Activated T-helper 1 cell treated with Interleukin-2 at 50 U/mL for 16 hours (primary cell): ENCODE measurements around the gene ATP10A.
A peak's percentile ranks its signal among the peaks of the same experiment; 100 is the strongest.

Source experiments
- DNase-seq: peaks from one replicate; pipeline ENCODE4 v3.0.0-alpha.2; 2020; ENCODE audit warnings: low read depth

The ATP10A gene, protein sequence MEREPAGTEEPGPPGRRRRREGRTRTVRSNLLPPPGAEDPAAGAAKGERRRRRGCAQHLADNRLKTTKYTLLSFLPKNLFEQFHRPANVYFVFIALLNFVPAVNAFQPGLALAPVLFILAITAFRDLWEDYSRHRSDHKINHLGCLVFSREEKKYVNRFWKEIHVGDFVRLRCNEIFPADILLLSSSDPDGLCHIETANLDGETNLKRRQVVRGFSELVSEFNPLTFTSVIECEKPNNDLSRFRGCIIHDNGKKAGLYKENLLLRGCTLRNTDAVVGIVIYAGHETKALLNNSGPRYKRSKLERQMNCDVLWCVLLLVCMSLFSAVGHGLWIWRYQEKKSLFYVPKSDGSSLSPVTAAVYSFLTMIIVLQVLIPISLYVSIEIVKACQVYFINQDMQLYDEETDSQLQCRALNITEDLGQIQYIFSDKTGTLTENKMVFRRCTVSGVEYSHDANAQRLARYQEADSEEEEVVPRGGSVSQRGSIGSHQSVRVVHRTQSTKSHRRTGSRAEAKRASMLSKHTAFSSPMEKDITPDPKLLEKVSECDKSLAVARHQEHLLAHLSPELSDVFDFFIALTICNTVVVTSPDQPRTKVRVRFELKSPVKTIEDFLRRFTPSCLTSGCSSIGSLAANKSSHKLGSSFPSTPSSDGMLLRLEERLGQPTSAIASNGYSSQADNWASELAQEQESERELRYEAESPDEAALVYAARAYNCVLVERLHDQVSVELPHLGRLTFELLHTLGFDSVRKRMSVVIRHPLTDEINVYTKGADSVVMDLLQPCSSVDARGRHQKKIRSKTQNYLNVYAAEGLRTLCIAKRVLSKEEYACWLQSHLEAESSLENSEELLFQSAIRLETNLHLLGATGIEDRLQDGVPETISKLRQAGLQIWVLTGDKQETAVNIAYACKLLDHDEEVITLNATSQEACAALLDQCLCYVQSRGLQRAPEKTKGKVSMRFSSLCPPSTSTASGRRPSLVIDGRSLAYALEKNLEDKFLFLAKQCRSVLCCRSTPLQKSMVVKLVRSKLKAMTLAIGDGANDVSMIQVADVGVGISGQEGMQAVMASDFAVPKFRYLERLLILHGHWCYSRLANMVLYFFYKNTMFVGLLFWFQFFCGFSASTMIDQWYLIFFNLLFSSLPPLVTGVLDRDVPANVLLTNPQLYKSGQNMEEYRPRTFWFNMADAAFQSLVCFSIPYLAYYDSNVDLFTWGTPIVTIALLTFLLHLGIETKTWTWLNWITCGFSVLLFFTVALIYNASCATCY (N-terminal part only)

DNA sequence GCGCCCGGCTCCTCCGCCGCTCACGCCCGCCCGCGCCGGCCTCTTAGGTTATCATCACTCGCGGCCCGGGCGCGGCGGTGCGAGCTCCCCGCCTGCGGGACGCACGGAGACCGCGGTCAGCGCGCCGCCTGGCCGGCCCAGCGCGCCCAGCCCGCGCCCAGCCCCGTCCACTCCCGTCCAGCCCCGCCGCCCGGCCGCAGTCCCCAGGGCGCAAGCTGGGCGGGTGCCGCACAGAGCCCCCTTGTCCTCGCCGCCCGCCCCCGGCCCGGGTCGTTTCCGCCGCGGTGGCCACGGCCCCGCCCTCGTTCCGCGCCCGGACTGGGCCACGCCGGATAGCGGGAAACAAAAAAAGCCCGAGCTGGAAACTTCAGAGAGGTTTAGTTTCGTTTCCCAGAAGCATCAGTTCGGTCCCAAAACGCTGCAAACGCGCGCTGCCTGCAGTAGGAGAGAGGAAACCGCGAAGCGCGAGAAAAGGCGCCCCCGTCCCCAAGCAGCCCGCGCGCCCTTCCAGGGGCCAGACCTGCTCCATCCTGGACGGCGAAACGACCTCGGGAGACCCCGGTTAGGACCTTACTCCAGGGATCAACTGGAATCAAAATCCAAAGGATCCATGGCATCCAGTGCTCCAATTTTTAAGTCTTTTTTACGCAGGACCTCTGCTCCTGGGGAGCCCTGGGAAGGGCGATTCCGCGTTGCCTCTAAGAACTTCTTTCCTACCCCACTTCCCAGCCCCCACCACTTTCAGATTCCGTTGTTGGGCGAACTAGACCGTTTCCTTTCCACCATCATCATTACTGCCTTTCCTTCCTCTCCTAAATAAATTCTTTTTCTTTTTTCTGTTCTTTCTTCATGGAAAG, at the start of gene ATP10A:
Gene ATP10A, minus strand, starts transcription at position 217 of the 857 bp plus-strand sequence. CDS start 231 bp downstream, outside the sequence.
- DNase-seq, result peak; percentile 29

DNA sequence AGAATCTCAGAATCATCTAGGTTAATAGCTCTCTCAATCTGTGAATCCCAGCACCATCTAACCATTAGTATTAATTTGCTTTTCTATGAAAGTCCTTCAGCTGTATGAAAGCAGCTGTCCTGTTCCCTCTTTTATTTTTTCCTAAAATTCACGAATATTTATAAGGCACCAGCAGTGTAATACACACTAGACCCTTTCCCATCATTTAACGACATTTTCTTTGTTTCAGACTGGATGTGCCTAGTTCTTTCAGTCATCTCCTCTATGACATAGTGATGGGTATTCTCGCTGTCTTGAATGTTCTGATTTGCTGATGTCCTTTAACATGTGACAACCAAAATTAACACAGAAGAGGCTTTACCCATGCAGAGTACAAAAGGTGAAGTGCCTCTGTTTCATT, 48.9 kb upstream of the ATP10A start:
- DNase-seq, result no peak

DNA sequence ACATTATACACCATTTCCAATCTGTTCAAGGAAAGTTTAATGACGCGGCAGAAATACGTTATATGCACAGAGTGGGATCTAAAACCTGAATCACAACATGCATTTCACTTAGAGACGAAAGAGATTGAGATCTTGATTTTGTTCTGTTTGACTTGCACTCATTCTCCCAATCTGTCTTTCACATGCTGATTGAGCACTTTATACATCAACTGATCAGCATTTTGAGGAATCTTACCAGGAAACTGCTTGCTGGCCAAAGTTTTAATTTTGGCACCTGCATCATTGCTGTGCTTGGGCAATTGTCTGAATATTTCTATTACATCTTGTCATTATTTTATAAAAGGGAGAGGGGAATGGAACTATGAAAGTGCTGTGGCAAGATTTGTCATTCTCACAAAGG, 47.7 kb upstream of the ATP10A start:
- no peak for DNase-seq

DNA sequence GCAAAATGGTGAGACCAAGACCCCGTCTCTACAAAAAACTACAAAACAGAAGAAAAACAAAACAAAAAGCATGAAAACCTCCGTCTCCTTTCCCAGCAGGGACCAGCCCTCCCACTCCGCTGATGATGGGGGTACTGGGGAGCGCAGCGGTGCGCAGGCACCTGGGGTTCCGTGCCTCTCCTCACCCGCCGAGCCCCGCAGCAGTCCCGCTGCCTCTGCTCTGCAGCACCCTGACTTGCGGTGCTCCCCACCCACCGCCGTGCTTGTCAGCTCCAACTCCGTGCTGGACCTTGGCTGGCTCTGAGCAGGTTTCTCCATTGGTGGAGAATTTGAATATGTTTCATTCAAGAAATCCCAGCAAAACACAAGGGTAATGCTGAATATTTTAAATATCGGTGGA, 46.7 kb upstream of the ATP10A start:
- no peak for DNase-seq

DNA sequence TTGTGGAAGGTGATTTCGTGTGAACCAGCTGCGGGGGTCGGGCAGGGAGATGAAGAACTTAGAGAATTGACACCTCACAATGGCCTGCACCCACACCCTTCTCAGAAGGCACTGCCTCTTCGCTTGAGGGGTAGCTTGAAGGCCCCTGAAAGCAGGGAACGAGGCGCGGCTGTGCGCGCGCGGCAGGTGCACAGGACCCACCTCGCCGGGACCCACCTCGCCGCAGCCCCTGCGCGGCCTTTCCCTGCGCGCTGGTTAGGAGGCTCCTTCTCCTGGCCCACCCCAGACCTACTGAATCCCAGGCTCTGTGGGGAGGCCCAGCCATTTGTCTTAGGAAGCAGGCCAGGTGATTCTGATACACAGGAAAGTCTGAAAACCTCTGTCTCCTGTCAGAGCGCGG, 46.2 kb upstream of the ATP10A start:
- no peak for DNase-seq

DNA sequence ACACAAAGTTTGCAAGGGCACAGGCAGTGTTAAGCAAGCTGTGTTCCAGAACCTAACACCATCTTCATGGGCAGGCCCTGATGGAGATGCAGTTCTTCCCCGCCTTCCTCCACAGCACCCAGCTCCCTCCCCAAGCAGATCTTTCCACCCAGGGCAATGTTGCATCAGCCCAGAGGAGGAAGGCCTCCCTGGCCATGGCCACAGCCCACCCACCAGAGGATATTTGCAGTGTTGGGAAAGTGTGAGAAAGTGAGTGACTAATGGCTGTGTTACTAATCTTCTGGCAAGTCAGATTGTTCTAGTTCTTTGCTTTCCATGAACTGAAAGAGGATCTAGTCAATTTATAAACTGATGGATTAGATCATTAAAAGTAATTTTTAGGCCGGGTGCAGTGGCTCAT, 42.0 kb upstream of the ATP10A start:
- DNase-seq, result no peak

DNA sequence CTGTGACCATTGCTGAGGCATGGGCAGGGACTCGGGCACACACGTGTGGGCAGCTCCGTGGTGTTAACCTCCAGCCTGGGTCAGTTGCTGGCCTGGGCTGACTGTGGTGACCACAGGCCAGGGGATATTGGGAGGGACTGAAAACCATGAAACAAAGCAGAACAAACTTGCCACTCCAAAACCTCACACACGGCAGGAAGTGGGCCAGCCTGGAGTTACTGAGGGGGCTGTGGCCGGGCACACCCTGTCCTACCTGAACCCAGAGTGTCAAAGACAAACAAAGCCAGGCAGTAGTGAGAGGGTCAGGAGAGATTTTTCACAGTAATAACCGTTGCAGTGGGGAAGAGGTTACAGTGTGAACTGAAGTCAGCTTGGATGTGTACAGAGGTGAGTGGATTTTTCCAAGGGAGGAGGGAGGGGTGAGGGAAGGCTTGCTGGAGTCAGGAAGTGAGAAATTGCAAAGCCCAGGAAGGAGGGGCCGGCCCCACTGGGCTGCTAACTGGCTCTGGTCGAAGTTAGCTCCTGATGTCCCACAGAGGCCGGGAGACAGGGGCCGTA, 40.0 kb upstream of the ATP10A start:
- DNase-seq, result no peak

DNA sequence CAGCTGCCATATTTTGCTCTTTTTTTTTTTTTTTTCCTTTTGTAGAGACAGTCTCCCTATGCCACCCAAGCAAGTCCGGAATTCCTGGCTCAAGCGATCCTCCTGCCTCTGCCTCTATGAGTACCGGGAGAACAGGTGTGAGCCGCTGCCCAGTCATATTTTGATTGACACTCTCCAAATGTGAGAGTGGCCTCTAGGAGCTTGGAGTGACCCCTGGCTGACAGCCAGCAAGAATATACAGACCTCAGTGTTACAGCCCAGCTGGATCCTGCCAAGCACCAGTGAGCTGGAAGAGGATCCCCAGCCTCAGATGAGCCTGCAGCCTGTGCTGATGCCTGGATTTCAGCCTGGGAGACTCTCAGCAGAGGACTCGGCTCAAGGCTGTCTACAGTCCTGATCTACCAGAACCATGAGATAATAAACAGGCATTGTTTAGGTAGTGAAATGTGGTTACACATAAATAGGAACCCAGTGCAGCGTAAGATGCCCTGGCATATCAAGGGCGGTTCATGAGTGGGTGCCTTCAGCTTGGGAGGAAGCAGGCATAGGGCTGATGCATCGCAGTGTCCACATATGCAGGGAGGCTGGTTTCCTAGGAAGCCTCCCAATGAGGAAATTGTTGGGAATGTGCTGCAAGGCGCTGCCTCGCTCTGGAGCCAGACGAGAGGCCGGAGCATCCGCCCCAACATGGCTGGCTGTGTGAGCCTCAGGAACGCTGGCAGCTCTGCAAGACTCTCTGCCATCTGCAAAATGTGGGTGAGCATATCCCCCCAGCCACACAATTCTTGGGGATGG, 38.9 kb upstream of the ATP10A start:
- no peak for DNase-seq

DNA sequence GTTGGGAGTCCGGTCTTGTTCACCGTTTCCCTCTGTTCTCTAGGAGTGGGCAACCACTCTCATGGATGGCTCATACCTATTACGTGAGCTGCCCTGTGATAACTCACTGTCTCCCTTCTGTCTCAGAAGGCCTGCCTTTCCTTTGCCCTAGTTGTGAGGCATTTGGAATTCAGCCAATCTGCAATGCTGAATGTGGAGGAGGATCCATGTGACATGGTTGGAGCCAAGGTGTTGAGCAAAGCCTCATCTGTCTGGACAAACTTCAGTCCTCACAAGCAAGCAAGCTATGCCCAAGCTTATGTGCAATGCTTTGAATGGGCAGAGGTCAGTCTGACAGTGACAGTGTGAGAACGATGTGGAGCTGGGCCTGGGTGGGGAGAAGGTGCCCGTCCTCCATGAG, 37.8 kb upstream of the ATP10A start:
- no peak for DNase-seq

DNA sequence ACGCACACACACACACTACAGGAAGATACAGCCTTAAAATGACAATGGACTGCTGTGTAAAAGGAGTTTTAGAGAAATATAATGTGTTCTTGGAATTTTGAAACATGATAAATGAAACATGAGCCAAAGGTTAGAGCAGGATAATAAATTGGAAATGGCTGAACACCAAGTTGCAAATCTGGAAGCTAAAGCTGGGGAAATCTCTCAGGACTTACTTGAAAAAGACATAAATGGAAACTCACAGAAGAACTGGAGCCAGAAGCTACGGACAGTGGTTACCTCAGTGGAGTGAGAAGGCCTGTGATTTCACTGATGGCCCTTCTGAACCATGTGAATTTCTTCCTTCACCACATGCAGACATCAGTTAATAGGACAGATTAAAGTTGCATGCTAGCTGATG, 37.3 kb upstream of the ATP10A start:
- no peak for DNase-seq

DNA sequence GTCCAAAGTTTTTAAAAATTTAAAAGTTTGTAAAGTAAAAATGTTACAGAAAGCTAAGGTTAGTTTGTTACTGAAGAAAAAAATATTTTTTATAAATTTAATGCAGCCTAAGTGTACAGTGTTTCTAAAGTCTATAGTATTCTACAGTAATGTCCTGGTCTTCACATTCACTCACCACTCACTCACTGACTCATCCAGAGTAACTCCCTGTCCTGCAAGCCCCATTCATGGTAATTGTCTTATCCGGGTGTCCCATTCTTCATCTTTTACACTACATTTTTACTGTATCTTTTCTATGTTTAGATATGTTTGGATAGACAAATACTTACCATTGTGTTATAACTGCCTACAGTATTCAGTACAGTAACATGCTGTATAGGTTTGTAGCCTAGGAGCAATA, 36.7 kb upstream of the ATP10A start:
- DNase-seq, result no peak

DNA sequence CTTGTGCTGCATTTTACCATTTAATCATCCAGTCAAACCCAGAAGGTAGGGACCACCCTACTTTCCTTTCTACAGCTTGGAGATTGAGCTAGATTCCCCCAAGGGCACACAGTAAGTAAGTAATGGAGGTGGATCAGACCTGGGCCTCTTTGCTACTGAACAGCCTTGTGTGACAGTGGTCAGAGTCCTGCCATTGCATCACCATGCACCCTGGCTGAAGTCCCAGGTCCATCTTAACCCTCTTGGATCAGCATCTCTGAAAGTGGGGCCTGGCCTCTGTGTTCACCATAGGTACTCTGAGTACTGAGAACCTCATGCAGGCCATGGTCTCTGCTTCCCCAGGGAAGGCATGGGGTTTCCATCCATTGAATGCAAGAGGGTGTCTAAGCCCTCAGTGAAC, 34.5 kb upstream of the ATP10A start:
- no peak for DNase-seq

DNA sequence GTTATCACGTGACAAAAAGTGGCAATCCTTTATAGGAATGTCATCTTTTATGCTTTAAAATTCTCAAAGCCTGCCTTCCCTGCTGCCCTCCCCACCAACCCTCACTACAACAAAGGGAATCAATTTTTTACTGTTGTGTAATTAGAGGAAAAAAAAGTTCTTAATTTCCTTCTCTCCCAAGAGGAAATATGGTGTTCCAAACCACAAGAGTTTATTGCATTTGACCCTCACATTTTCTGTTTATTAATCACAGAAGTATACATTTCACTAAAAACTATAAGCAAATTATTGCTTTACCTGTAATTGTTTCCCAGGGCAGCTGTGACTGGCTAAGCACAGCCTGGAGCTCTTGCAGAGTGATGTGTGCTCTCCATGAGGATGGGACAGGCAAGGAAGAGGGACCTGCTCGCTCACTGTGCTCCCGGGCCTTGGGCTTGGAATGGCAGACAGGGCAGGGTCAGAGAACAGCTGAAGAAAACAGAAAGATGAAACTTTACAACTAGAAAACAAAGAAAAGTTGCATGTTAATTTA, 31.3 kb upstream of the ATP10A start:
- no peak for DNase-seq

DNA sequence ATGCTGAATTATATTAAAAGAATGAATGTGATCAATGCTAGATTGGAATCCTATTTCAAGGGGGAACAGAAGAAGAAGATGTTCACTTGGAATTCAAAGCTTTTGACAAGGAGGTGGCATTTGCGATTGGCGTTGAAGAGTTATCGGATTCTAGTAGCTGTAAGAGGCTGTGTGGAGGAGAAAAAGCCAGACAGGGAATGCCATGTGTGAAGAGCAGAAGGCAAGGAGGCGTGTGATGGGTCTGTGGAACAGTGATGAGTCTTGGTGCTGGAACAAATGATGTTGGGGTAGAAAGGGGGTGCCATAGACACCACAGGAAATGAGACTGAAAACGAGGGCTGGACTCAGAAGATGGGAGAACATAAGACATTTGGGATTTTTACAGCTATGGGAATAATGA, 30.5 kb upstream of the ATP10A start:
- no peak for DNase-seq

DNA sequence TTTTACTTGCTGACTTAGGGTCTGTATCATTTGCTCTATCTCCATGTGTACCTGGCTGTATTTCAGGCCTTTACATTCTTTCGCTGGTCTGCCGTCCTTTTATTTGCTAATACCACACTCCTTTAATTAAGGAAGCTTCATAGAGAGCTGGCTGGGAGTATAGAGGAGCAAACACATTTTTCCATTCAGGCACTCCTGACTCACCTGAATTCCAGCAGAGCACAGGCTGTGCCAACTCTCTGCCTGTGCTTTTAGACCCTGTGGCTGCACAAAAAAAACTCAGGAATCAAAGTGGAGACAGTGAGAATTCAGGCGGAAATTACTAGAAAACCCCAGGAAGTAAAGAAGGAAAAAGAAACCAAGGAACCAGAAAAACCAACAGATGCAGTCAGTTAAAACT, 29.0 kb upstream of the ATP10A start:
- no peak for DNase-seq

DNA sequence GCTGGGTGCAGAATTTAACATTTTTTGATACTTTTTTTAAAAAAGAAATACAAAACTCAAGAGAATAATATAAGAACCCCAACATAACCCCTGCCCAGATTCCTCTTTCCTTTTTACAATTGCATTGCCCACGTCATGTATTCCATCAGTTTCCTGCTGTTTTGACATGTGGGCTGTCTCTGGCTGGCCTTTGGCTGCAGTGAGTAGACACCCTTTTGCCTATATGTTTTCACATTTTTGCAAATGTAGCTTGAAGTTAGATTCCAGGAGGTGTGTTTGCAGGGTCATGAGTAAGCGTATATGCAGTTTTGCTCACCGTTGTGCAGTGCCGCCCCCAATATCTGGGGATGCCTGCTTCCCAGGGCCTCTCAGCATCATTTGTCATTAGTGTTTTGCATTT, 28.0 kb upstream of the ATP10A start:
- no peak for DNase-seq

DNA sequence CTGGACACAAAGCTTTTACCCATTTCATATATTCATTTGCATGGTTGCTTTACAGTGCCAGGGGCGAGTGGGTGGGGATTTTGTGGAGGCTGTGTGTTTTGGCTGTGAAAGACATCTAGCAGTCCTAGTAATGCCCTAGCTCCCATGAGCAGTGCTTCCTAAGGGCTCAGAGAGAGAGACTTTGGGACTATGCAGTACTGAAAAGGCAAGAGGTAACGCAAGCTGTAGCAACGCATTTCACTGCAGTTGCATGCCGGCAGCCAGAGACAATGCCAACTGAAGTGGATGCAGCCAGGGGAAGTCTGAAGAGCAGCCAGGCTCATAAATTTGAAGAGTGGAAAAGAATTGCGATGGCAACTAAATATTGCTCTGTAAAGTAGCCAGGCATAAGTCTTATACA, 27.4 kb upstream of the ATP10A start:
- no peak for DNase-seq

DNA sequence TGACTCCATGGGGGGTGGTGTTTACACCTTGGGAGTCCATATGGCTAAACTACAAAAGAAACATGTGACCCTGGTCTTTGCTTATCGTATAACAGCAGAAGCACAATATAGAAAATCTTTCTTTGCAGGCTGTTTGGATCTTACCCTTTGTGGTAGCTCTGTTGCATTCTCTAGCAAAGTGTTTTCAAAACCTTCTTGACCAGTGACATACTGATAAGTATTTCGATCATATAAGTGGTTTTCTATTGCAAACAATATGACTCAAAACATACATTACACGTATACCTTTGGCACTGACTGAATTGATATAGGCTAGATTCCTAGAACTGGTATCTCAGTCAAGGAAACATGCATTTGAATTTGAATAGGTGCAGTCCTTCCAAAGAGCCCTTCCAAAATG, 24.7 kb upstream of the ATP10A start:
- no peak for DNase-seq

DNA sequence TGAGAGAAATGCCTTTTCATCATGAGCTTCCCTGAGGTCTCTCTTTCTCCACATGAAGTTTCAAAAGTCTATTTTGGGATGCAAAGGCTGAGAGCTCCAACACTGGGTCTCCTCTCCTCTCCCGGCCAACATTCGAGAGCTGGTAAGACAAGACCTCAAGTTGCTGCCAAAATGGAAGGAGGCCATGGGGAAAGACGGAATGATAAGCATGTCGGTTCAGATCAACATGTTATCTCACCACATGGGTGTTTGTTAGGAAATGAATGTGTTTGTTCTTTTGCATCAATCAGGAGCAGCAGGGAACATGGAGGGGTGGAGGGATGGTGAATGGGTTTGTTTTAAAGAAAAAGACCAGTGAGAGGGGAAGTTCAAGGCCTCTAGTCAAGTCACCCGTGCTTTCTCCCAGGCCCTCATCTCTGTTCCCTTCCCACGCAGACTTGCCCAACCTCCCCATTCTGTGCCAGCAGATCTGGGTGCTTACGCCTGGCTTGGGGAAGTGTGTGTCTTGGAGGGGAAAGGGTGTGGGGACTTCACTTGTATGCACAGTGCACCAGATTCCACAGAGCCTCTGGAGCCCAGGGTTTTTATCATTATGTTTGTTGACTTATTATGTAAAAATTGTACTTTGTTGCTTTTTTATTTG, 23.5 kb upstream of the ATP10A start:
- no peak for DNase-seq

DNA sequence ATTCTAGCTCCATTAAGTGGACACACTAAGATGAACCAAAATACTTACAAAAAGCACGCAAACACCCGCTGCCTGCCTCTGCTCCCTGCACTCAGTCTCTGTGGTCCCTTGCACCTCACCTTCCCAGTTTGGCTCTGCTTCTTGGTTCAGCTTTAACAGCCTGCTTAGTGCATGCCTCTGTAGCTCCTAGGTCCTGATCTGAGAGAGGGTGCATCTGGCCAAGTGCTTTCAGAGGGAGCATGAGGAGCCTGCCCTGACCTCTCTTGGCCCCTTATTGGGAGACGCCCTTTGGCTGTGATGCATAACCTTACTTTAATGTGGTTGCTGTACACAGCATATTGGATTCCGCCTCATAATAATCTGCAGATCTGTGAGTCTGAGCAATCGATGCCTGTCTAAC, 21.2 kb upstream of the ATP10A start:
- DNase-seq, result no peak
